Globus pallidus (tissue), 1 donor: Measurements from ENCODE around the gene TMEM114.
"Not testable (repeated sequence)": the region's sequence is repeated elsewhere in the genome, so short reads cannot be mapped to it uniquely, and the experiment has no call there.

Source experiments
- DNase-seq: peaks from one replicate; pipeline ENCODE4 v3.0.0-alpha.2; 2015; ENCODE audit warnings: low spot score

TMEM114 gene

GRCh38 chr16:8572919-8573724, 17.2 kb downstream of the TMEM114 start:
- no peak for DNase-seq

GRCh38 chr16:8572063-8572918, 18.0 kb downstream of the TMEM114 start:
- no peak for DNase-seq

GRCh38 chr16:8571061-8571596, 19.2 kb downstream of the TMEM114 start:
- peak; percentile 43 for DNase-seq

GRCh38 chr16:8570393-8570792, 19.9 kb downstream of the TMEM114 start:
- DNase-seq, result not testable (repeated sequence)

- DNase-seq, result no peak
Measured at GRCh38 chr16:8569650-8570346, 20.5 kb downstream of the TMEM114 start.

- no peak for DNase-seq
Measured at GRCh38 chr16:8568231-8568617, 22.1 kb downstream of the TMEM114 start.

- DNase-seq, result peak; percentile 68
Measured at GRCh38 chr16:8567355-8568230, 22.7 kb downstream of the TMEM114 start.

GRCh38 chr16:8565498-8565897, 24.8 kb downstream of the TMEM114 start:
- DNase-seq, result no peak

GRCh38 chr16:8564934-8565345, 25.4 kb downstream of the TMEM114 start:
- DNase-seq, result no peak

GRCh38 chr16:8563944-8564540, 26.3 kb downstream of the TMEM114 start:
- DNase-seq, result not testable (repeated sequence)

GRCh38 chr16:8561496-8561895, 28.8 kb downstream of the TMEM114 start:
- DNase-seq, result no peak

- DNase-seq, result no peak
Measured at GRCh38 chr16:8555400-8555799, 34.9 kb downstream of the TMEM114 start.

- DNase-seq, result no peak
Measured at GRCh38 chr16:8554881-8555280, 35.4 kb downstream of the TMEM114 start.

GRCh38 chr16:8554022-8554421, 36.3 kb downstream of the TMEM114 start:
- no peak for DNase-seq

- no peak for DNase-seq
Measured at GRCh38 chr16:8552487-8553221, 37.7 kb downstream of the TMEM114 start.

- DNase-seq, result no peak
Measured at GRCh38 chr16:8551388-8552332, 38.7 kb downstream of the TMEM114 start.

- no peak for DNase-seq
Measured at GRCh38 chr16:8550728-8551387, 39.5 kb downstream of the TMEM114 start.

- DNase-seq, result no peak
Measured at GRCh38 chr16:8549843-8550412, 40.4 kb downstream of the TMEM114 start.
